OCI-LY1 (cell line): ENCODE results near the gene BSPRY.

Source experiments
- H2AFZ ChIP-seq: fragments of 200-600 bp; sonication (generic), shearing (Covaris generic); 2 replicates; pipeline ENCODE4 v1.6.0; 2014; ENCODE audit warnings: antibody characterized with exemption, mild to moderate bottlenecking, low read length
- H3F3A ChIP-seq: fragments of 200-600 bp; sonication (generic), shearing (Covaris generic); 2 replicates; pipeline ENCODE4 v1.6.0; 2014; ENCODE audit warnings: mild to moderate bottlenecking, antibody characterized with exemption, low read length, moderate library complexity; ENCODE audit not compliant: insufficient read depth
- H3K27ac ChIP-seq: fragments of 200-600 bp; sonication (generic); 2 replicates; pipeline ENCODE4 v1.5.1; 2014; ENCODE audit warnings: low read length, mixed run types, mild to moderate bottlenecking, low read depth; ENCODE audit not compliant: poor library complexity, severe bottlenecking
- H3K27me3 ChIP-seq: fragments of 200-600 bp; sonication (generic); 2 replicates; pipeline ENCODE4 v1.6.0; 2014; ENCODE audit warnings: antibody characterized with exemption, mild to moderate bottlenecking, low read length, moderate library complexity; ENCODE audit not compliant: insufficient read depth
- H3K36me3 ChIP-seq: fragments of 200-600 bp; sonication (generic); 2 replicates; pipeline ENCODE4 v1.6.1; 2014; ENCODE audit warnings: mild to moderate bottlenecking, antibody characterized with exemption, low read length, moderate library complexity, mixed read lengths; ENCODE audit not compliant: insufficient read depth
- H3K4me1 ChIP-seq: fragments of 200-600 bp; sonication (generic); 2 replicates; pipeline ENCODE4 v1.5.1; 2014; ENCODE audit warnings: mild to moderate bottlenecking, low read length, moderate library complexity; ENCODE audit not compliant: insufficient read depth, severe bottlenecking
- H3K4me2 ChIP-seq: fragments of 200-600 bp; sonication (generic), shearing (Covaris generic); 2 replicates; pipeline ENCODE4 v1.6.1; 2014; ENCODE audit warnings: low read length
- H3K4me3 ChIP-seq: fragments of 200-600 bp; sonication (generic); 2 replicates; pipeline ENCODE4 v1.5.1; 2014; ENCODE audit warnings: low read length, low read depth, mild to moderate bottlenecking, mixed read lengths; ENCODE audit not compliant: poor library complexity, severe bottlenecking
- H3K79me2 ChIP-seq: fragments of 200-600 bp; shearing (Covaris generic); 2 replicates; pipeline ENCODE4 v1.6.1; 2016; ENCODE audit warnings: mixed run types, low read length, mixed read lengths; ENCODE audit not compliant: insufficient read depth
- H3K9ac ChIP-seq: fragments of 200-600 bp; sonication (generic), shearing (Covaris generic); 2 replicates; pipeline ENCODE4 v1.6.1; 2014; ENCODE audit warnings: mild to moderate bottlenecking, low read length, mixed read lengths
- H3K9me2 ChIP-seq: fragments of 200-600 bp; sonication (generic), shearing (Covaris generic); 2 replicates; pipeline ENCODE4 v1.6.1; 2014; ENCODE audit warnings: low read depth, mild to moderate bottlenecking, low read length, mixed read lengths
- H3K9me3 ChIP-seq: fragments of 200-600 bp; shearing (Covaris generic); 2 replicates; pipeline ENCODE4 v1.6.1; 2014; ENCODE audit warnings: low read length, mixed read lengths
- H4K20me1 ChIP-seq: fragments of 200-600 bp; sonication (generic), shearing (Covaris generic); 2 replicates; pipeline ENCODE4 v1.6.0; 2016; ENCODE audit warnings: mild to moderate bottlenecking, low read length; ENCODE audit not compliant: insufficient read depth
- CTCF ChIP-seq: fragments of 200-600 bp; sonication (generic), shearing (Covaris generic); IDR thresholded peaks from 2 replicates; pipeline ENCODE4 v1.5.1; 2017; ENCODE audit warnings: mild to moderate bottlenecking, antibody characterized with exemption, low read length, moderate library complexity, mixed read lengths
- EZH2 ChIP-seq: fragments of 200-600 bp; sonication (generic), shearing (Covaris generic); IDR thresholded peaks from 2 replicates; pipeline ENCODE4 v1.8.0; 2017; ENCODE audit warnings: borderline replicate concordance, mixed run types, mild to moderate bottlenecking, antibody characterized with exemption, low read length, moderate library complexity, mixed read lengths

The BSPRY gene

GRCh38 chr9:113349445-113350094 lies at the start of gene BSPRY:
Gene BSPRY (plus strand): TSS chr9:113349541. CDS start chr9:113349580, 39 bp downstream.
- Histone ChIP-seq H3K9me3 (no peaks in the 10 kb centered on the region), H3K4me3 (peak within 1 kb of the TSS; percentile 66), H3F3A (0 out of 2 replicates have a peak, but pooled peaks cover 7% of the 10 kb centered on the region), H3K36me3 (no peaks in the 10 kb centered on the region), H2AFZ (no peak within 1 kb of the TSS), H3K4me1 (peaks cover 31% of the 10 kb centered on the region), H3K9ac (peak within 1 kb of the TSS; percentile 66), H3K9me2 (no peaks in the 10 kb centered on the region), H3K79me2 (no peaks in the 10 kb centered on the region), H3K27ac (peak within 1 kb of the TSS; percentile 72), H4K20me1 (no peaks in the 10 kb centered on the region), H3K27me3 (no peaks in the 10 kb centered on the region), H3K4me2 (peak within 1 kb of the TSS; percentile 69)
- no peak for TF ChIP-seq CTCF
- TF ChIP-seq EZH2 = no peak

GRCh38 chr9:113299800-113300292 lies 49.5 kb upstream of the BSPRY start:
- Histone ChIP-seq H3K27me3 (peaks cover 4% of the 10 kb centered on the region), H3K4me1 (peaks cover 7% of the 10 kb centered on the region), H3K9me2 (no peaks in the 10 kb centered on the region), H3K27ac (no peak overlapping the region), H3K9me3 (no peaks in the 10 kb centered on the region), H3K36me3 (no peaks in the 10 kb centered on the region; the same call in 1 of the 2 replicates), H3K4me2 (no peak overlapping the region), H3K4me3 (no peak overlapping the region), H3F3A (no peaks in the 10 kb centered on the region), H3K9ac (no peak overlapping the region), H3K79me2 (no peaks in the 10 kb centered on the region), H4K20me1 (no peaks in the 10 kb centered on the region), H2AFZ (no peak overlapping the region)
- no peak for TF ChIP-seq EZH2
- TF ChIP-seq CTCF = no peak

GRCh38 chr9:113301548-113301947 lies 47.8 kb upstream of the BSPRY start:
- Histone ChIP-seq H2AFZ (no peak overlapping the region), H3K4me2 (no peak overlapping the region), H3K4me1 (peaks cover 7% of the 10 kb centered on the region), H4K20me1 (no peaks in the 10 kb centered on the region), H3F3A (no peaks in the 10 kb centered on the region), H3K4me3 (no peak overlapping the region), H3K9me3 (no peaks in the 10 kb centered on the region), H3K27me3 (peaks cover 4% of the 10 kb centered on the region), H3K9me2 (no peaks in the 10 kb centered on the region), H3K27ac (no peak overlapping the region), H3K79me2 (no peaks in the 10 kb centered on the region), H3K9ac (no peak overlapping the region), H3K36me3 (no peaks in the 10 kb centered on the region)
- no peak for TF ChIP-seq EZH2
- no peak for TF ChIP-seq CTCF
